Testis (tissue), 2 donors: ENCODE measurements around the gene SCIN.

Source experiments
- POLR2A ChIP-seq: fragments of 450-650 bp; IDR thresholded peaks from one replicate; pipeline ENCODE4 v1.6.1; 2017; ENCODE audit warnings: antibody characterized with exemption, mild to moderate bottlenecking, moderate library complexity
- TF ChIP-seq, protein P1 (sequence below), 3 experiments: fragments of 450-650 bp in 2 of 3; fragments of 200-600 bp in 1 of 3; sonication (generic) in 1 of 3; IDR thresholded peaks; one replicate each; pipeline ENCODE4 v1.5.1; 2016 to 2019; ENCODE audit warnings: antibody characterized with exemption in 3 of 3, mild to moderate bottlenecking in 2 of 3, moderate library complexity in 1 of 3

DNA sequence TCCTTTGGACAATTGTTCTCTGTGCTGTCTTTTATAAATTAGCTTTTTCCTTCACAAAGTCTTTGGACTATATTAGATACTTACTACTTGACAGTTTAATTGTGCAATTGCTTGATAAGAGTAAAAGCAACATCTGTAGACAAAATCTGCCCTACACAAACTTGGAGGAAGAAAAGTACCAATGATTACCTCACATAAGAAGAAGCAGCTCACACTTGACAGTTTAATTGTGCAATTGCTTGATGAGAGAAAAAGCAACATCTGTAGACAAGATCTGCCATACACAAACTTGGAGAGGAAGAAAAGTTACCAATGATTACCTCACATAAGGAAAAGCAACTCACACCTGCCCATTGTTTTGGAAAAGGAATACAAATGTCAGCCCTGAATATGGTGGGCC is 17.1 kb upstream of the SCIN start:
- TF ChIP-seq, protein P1, sequence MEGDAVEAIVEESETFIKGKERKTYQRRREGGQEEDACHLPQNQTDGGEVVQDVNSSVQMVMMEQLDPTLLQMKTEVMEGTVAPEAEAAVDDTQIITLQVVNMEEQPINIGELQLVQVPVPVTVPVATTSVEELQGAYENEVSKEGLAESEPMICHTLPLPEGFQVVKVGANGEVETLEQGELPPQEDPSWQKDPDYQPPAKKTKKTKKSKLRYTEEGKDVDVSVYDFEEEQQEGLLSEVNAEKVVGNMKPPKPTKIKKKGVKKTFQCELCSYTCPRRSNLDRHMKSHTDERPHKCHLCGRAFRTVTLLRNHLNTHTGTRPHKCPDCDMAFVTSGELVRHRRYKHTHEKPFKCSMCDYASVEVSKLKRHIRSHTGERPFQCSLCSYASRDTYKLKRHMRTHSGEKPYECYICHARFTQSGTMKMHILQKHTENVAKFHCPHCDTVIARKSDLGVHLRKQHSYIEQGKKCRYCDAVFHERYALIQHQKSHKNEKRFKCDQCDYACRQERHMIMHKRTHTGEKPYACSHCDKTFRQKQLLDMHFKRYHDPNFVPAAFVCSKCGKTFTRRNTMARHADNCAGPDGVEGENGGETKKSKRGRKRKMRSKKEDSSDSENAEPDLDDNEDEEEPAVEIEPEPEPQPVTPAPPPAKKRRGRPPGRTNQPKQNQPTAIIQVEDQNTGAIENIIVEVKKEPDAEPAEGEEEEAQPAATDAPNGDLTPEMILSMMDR (IDR thresholded peaks at IDR 0.05), result no peak
- TF ChIP-seq POLR2A, result no peak
